HCT116 (cell line): Measurements from ENCODE around the gene FTCD. TPM values are rescaled to one million over a fixed set of nuclear protein-coding genes. Genes with fewer than 3 reads are reported as not detected.

Experiments used
- ATAC-seq: fragments of 200-7000 bp; cut with Tn5 transposase; 2 replicates; pipeline ENCODE4 v1.9.1; 2020; ENCODE audit warnings: mild to moderate bottlenecking, moderate library complexity
- BruUV-seq: library from RNA; stranded (reverse); fragments of 400-500 nt; replicated peaks from 2 replicates; lab custom pipeline; 2021; lab: Mats Ljungman, UMichigan
- CTCF ChIA-PET: fragments of 300-600 bp; sonication (Branson Sonifier 250); formaldehyde crosslinking; loops from one replicate; lab custom pipeline; 2021; ENCODE audit warnings: antibody characterized with exemption; lab: Charles Lee
- POLR2A ChIA-PET: fragments of 300-600, 350-600 bp; sonication (Branson Sonifier 250); formaldehyde crosslinking; loops from one replicate; lab custom pipeline; 2021; ENCODE audit warnings: antibody characterized with exemption; lab: Charles Lee
- RAD21 ChIA-PET, 2 experiments: fragments of 300-600 bp; sonication (Branson Sonifier 250); formaldehyde crosslinking; loops; one replicate each; lab custom pipeline; 2023; ENCODE audit warnings: low total read pairs in 2 of 2; ENCODE audit not compliant: uncharacterized antibody in 2 of 2, unreplicated experiment in 2 of 2, low non-redundant PET in 1 of 2; lab: Charles Lee
- DNase-seq: peaks from one replicate; pipeline ENCODE4 v3.0.0-alpha.2; 2010; ENCODE audit warnings: low read depth, low spot score
- H2AFZ ChIP-seq: fragments of 200-600 bp; shearing (Covaris generic), sonication (generic); 2 replicates; pipeline ENCODE4 v1.6.1; 2017; ENCODE audit warnings: low read depth, mixed run types, mixed read lengths, antibody characterized with exemption, low read length; ENCODE audit not compliant: poor library complexity, severe bottlenecking
- H3K27ac ChIP-seq: 2 replicates; pipeline ENCODE4 v1.5.1; 2012; ENCODE audit warnings: low read depth, low read length
- H3K27me3 ChIP-seq: fragments of 200-600 bp; sonication (generic); 2 replicates; pipeline ENCODE4 v1.6.1; 2016; ENCODE audit warnings: mixed run types, low read length, mixed read lengths; ENCODE audit not compliant: insufficient read depth
- H3K36me3 ChIP-seq, 2 experiments: fragments of 200-500 bp in 1 of 2; fragments of 200-600 bp in 1 of 2; sonication (Bioruptor generic) in 1 of 2; sonication (generic) in 1 of 2; 2 replicates each; pipeline versions ENCODE4 v1.5.1 to v1.6.1; 2014 to 2016; ENCODE audit warnings: low read length in 2 of 2, inconsistent platforms in 1 of 2, mixed read lengths in 1 of 2, mixed run types in 1 of 2; ENCODE audit not compliant: insufficient read depth in 2 of 2, control insufficient read depth in 1 of 2
- H3K4me1 ChIP-seq, 2 experiments: fragments of 200-600 bp in 1 of 2; sonication (generic) in 1 of 2; 2 replicates each; pipeline versions ENCODE4 v1.5.1 to v1.6.1; 2012 to 2017; ENCODE audit warnings: low read length in 2 of 2, inconsistent platforms in 1 of 2, mild to moderate bottlenecking in 1 of 2, mixed read lengths in 1 of 2, mixed run types in 1 of 2, moderate library complexity in 1 of 2; ENCODE audit not compliant: insufficient read depth in 2 of 2, control insufficient read depth in 1 of 2
- H3K4me2 ChIP-seq: fragments of 200-600 bp; sonication (generic); 2 replicates; pipeline ENCODE4 v1.6.1; 2017; ENCODE audit warnings: mixed run types, low read length, mixed read lengths
- H3K4me3 ChIP-seq, 2 experiments: fragments of 200-600 bp in 1 of 2; sonication (generic) in 1 of 2; replicated peaks in 1 of 2; 2 replicates each; pipeline ENCODE4 v1.5.1; 2011 to 2016; ENCODE audit warnings: low read length in 2 of 2, control low read depth in 1 of 2, low read depth in 1 of 2, mild to moderate bottlenecking in 1 of 2, mixed read lengths in 1 of 2, mixed run types in 1 of 2
- H3K79me2 ChIP-seq: fragments of 200-600 bp; sonication (generic); 2 replicates; pipeline ENCODE4 v1.6.1; 2017; ENCODE audit warnings: mild to moderate bottlenecking, mixed run types, low read length, moderate library complexity, mixed read lengths; ENCODE audit not compliant: insufficient read depth
- H3K9ac ChIP-seq: fragments of 200-600 bp; sonication (generic); 2 replicates; pipeline ENCODE4 v1.6.1; 2016; ENCODE audit warnings: low read length, mixed read lengths
- H3K9me2 ChIP-seq: fragments of 200-600 bp; sonication (generic), shearing (Covaris generic); 2 replicates; pipeline ENCODE4 v1.6.1; 2017; ENCODE audit warnings: mixed run types, mild to moderate bottlenecking, moderate library complexity; ENCODE audit not compliant: insufficient read depth
- H3K9me3 ChIP-seq, 2 experiments: fragments of 200-500 bp in 1 of 2; fragments of 200-600 bp in 1 of 2; sonication (Bioruptor generic) in 1 of 2; sonication (generic) in 1 of 2; 2 replicates each; pipeline ENCODE4 v1.6.1; 2014 to 2017; ENCODE audit warnings: low read length in 2 of 2, mixed read lengths in 2 of 2, inconsistent platforms in 1 of 2, low read depth in 1 of 2, mild to moderate bottlenecking in 1 of 2, mixed run types in 1 of 2, moderate library complexity in 1 of 2; ENCODE audit not compliant: control insufficient read depth in 1 of 2, insufficient read depth in 1 of 2
- H4K20me1 ChIP-seq: fragments of 200-600 bp; sonication (generic), shearing (Covaris generic); 2 replicates; pipeline ENCODE4 v1.6.1; 2017; ENCODE audit warnings: mixed run types, mild to moderate bottlenecking, moderate library complexity; ENCODE audit not compliant: insufficient read depth
- CBX3 ChIP-seq: IDR thresholded peaks from 2 replicates; pipeline ENCODE4 v1.6.1; 2012; ENCODE audit warnings: low read depth
- EGR1 ChIP-seq: IDR thresholded peaks from 2 replicates; pipeline ENCODE4 v1.6.1; 2012; ENCODE audit warnings: low read depth
- ELF1 ChIP-seq: IDR thresholded peaks from 2 replicates; pipeline ENCODE4 v1.6.1; 2012; ENCODE audit warnings: low read depth, borderline replicate concordance
- EZH2 ChIP-seq: fragments of 200-600 bp; sonication (generic); IDR thresholded peaks from 2 replicates; pipeline ENCODE4 v1.6.1; 2017; ENCODE audit warnings: antibody characterized with exemption, mixed run types
- EZH2phosphoT487 ChIP-seq: fragments of 200-600 bp; IDR thresholded peaks from 2 replicates; pipeline ENCODE4 v1.6.1; 2018; ENCODE audit warnings: antibody characterized with exemption, borderline replicate concordance
- FOSL1 ChIP-seq: IDR thresholded peaks from 2 replicates; pipeline ENCODE4 v1.6.1; 2012; ENCODE audit warnings: low read depth
- JUND ChIP-seq: IDR thresholded peaks from 2 replicates; pipeline ENCODE4 v1.6.1; 2012
- POLR2A ChIP-seq: IDR thresholded peaks from 2 replicates; pipeline ENCODE4 v1.7.0; 2011; ENCODE audit warnings: borderline replicate concordance; ENCODE audit not compliant: insufficient read depth, insufficient read length; ENCODE audit errors: extremely low read depth
- POLR2AphosphoS5 ChIP-seq: IDR thresholded peaks from 2 replicates; pipeline ENCODE4 v1.6.1; 2011; ENCODE audit warnings: mild to moderate bottlenecking, low read depth, low read length, moderate library complexity
- SIN3A ChIP-seq: IDR thresholded peaks from 2 replicates; pipeline ENCODE4 v1.6.1; 2012; ENCODE audit warnings: low read depth
- SP1 ChIP-seq: IDR thresholded peaks from 2 replicates; pipeline ENCODE4 v1.6.1; 2012; ENCODE audit warnings: low read depth
- YY1 ChIP-seq: IDR thresholded peaks from 2 replicates; pipeline ENCODE4 v1.6.1; 2011; ENCODE audit warnings: low read length, low read depth, moderate library complexity, mild to moderate bottlenecking; ENCODE audit not compliant: insufficient replicate concordance; ENCODE audit errors: extremely low read depth
- ZFX ChIP-seq: fragments of 450-650 bp; IDR thresholded peaks from 2 replicates; pipeline ENCODE4 v1.6.1; 2017
- intact Hi-C: fragments of 100-400 bp; cut with micrococcal nuclease; formaldehyde crosslinking; loops from 2 replicates; pipeline ENCODE4 v1.10.0; 2022
- total RNA-seq: library from RNA; stranded (reverse); gene quantifications from one replicate; pipeline ENCODE4 v1.2.1, GENCODE V29; 2021; ENCODE audit not compliant: unreplicated experiment
- TF ChIP-seq, protein P1 (sequence below): IDR thresholded peaks from 2 replicates; pipeline ENCODE4 v1.6.1; 2012
- TF ChIP-seq, protein P2 (sequence below), 3 experiments: fragments of 200-600 bp in 1 of 3; sonication (generic) in 1 of 3; IDR thresholded peaks in 2 of 3; conservative IDR thresholded peaks in 1 of 3; 2 replicates each; pipeline ENCODE4 v1.5.1; 2012 to 2017; ENCODE audit warnings: low read depth in 2 of 3, low read length in 2 of 3, antibody characterized with exemption in 1 of 3, borderline replicate concordance in 1 of 3, control low read depth in 1 of 3, mild to moderate bottlenecking in 1 of 3, mixed read lengths in 1 of 3, mixed run types in 1 of 3, moderate library complexity in 1 of 3; ENCODE audit not compliant: insufficient read depth in 1 of 3
- TF ChIP-seq, protein P3 (sequence below): IDR thresholded peaks from 2 replicates; pipeline ENCODE4 v1.6.1; 2011; ENCODE audit warnings: mild to moderate bottlenecking, low read length, moderate library complexity; ENCODE audit not compliant: insufficient replicate concordance; ENCODE audit errors: extremely low read depth
- TF ChIP-seq, protein P4 (sequence below): IDR thresholded peaks from 2 replicates; pipeline ENCODE4 v1.6.1; 2012
- TF ChIP-seq, protein P5 (sequence below): IDR thresholded peaks from 2 replicates; pipeline ENCODE4 v1.6.1; 2012; ENCODE audit warnings: low read depth

Gene FTCD
- total RNA-seq, 1 experiment from 2014 or later: 2.5 TPM

DNA sequence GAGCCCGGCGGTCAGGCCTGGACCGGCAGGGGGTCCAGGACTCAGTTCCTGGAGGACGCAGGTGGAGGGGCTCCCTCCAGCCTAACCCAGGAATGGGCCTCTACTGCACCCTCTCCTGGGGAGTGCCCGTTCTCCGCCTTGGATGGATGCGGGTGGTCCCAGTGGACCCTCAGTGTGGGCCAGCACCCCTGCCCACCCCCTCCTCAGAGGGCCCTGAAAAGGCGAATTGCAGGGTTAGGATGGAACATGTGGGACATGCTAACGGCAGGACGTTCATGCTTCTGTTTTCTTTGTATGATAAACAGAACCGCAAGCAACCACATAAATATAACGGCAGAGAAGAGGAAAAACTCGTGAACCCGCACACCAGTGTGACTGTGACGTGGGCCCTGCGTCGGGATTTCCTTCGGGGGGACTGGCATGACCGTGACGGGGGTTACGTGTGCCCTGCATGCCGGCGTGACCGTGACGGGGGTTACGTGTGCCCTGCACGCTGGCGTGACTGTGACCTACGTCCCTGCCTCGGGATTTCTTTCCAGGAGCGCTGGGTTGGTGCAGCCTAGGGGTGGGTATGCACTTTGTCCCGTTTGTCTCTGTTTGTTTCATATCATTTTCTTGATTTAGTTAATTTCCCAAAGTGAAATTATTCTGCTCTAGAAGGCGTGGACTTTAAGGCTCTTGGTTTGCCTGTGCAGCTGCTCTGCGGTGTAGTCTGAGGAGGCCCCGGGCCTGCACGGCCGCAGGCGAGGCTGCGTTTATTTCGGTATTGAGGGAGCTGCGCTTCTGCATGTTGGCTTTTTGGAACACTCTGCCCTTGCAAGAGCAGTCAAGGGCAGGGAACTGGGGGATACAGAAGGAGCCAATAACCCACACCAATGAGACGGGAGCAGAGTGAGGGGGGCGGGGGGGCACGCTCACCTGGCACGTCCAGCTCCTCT is 3.1 kb downstream of the FTCD start:
- Histone ChIP-seq H3K79me2 (no peaks in the 10 kb centered on the region), H3K4me2 (no peak overlapping the region), H3K36me3 (no peaks in the 10 kb centered on the region), H3K9me3 (no peaks in the 10 kb centered on the region), H3K27ac (no peak overlapping the region), H3K9ac (no peak overlapping the region), H3K9me2 (no peaks in the 10 kb centered on the region), H3K27me3 (no peaks in the 10 kb centered on the region), H3K4me1 (peaks cover 7 to 9% of the 10 kb centered on the region in 2 experiments; a peak in 3 of 4 replicates), H2AFZ (no peak overlapping the region), H4K20me1 (no peaks in the 10 kb centered on the region), H3K4me3 (no peak overlapping the region)
- ATAC-seq (no peak), DNase-seq (no peak)
- RAD21 ChIA-PET: no interaction called here
- intact Hi-C loops: no loop called here
- CTCF ChIA-PET: interaction anchor here (0.9 to 1.4 kb wide), 7 partner anchors 9 to 488 kb away, joined by 3 to 18 read pairs (median 5); no protein-coding TSS in a partner anchor
- TF ChIP-seq POLR2A: no peak
- no peak for TF ChIP-seq EZH2phosphoT487
- no peak for TF ChIP-seq ELF1
- TF ChIP-seq FOSL1: no peak
- no peak for TF ChIP-seq SP1
- no peak for TF ChIP-seq EGR1
- TF ChIP-seq, protein P1, sequence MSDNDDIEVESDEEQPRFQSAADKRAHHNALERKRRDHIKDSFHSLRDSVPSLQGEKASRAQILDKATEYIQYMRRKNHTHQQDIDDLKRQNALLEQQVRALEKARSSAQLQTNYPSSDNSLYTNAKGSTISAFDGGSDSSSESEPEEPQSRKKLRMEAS: no peak
- no peak for TF ChIP-seq POLR2AphosphoS5
- TF ChIP-seq, protein P2, sequence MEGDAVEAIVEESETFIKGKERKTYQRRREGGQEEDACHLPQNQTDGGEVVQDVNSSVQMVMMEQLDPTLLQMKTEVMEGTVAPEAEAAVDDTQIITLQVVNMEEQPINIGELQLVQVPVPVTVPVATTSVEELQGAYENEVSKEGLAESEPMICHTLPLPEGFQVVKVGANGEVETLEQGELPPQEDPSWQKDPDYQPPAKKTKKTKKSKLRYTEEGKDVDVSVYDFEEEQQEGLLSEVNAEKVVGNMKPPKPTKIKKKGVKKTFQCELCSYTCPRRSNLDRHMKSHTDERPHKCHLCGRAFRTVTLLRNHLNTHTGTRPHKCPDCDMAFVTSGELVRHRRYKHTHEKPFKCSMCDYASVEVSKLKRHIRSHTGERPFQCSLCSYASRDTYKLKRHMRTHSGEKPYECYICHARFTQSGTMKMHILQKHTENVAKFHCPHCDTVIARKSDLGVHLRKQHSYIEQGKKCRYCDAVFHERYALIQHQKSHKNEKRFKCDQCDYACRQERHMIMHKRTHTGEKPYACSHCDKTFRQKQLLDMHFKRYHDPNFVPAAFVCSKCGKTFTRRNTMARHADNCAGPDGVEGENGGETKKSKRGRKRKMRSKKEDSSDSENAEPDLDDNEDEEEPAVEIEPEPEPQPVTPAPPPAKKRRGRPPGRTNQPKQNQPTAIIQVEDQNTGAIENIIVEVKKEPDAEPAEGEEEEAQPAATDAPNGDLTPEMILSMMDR (IDR thresholded peaks at IDR 0.05 in 2 of 3, conservative IDR thresholded peaks at IDR 0.05 in 1 of 3; ENCODE audit: borderline replicate concordance in 1 of 3, insufficient read depth in 1 of 3, low read depth in 2 of 3, low read length in 2 of 3): no peak
- no peak for TF ChIP-seq SIN3A
- TF ChIP-seq, protein P3, sequence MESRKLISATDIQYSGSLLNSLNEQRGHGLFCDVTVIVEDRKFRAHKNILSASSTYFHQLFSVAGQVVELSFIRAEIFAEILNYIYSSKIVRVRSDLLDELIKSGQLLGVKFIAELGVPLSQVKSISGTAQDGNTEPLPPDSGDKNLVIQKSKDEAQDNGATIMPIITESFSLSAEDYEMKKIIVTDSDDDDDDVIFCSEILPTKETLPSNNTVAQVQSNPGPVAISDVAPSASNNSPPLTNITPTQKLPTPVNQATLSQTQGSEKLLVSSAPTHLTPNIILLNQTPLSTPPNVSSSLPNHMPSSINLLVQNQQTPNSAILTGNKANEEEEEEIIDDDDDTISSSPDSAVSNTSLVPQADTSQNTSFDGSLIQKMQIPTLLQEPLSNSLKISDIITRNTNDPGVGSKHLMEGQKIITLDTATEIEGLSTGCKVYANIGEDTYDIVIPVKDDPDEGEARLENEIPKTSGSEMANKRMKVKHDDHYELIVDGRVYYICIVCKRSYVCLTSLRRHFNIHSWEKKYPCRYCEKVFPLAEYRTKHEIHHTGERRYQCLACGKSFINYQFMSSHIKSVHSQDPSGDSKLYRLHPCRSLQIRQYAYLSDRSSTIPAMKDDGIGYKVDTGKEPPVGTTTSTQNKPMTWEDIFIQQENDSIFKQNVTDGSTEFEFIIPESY: no peak
- TF ChIP-seq ZFX: no peak
- TF ChIP-seq YY1: no peak
- no peak for TF ChIP-seq CBX3
- TF ChIP-seq, protein P4, sequence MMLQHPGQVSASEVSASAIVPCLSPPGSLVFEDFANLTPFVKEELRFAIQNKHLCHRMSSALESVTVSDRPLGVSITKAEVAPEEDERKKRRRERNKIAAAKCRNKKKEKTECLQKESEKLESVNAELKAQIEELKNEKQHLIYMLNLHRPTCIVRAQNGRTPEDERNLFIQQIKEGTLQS: no peak
- no peak for TF ChIP-seq EZH2
- TF ChIP-seq JUND: no peak
- TF ChIP-seq, protein P5, sequence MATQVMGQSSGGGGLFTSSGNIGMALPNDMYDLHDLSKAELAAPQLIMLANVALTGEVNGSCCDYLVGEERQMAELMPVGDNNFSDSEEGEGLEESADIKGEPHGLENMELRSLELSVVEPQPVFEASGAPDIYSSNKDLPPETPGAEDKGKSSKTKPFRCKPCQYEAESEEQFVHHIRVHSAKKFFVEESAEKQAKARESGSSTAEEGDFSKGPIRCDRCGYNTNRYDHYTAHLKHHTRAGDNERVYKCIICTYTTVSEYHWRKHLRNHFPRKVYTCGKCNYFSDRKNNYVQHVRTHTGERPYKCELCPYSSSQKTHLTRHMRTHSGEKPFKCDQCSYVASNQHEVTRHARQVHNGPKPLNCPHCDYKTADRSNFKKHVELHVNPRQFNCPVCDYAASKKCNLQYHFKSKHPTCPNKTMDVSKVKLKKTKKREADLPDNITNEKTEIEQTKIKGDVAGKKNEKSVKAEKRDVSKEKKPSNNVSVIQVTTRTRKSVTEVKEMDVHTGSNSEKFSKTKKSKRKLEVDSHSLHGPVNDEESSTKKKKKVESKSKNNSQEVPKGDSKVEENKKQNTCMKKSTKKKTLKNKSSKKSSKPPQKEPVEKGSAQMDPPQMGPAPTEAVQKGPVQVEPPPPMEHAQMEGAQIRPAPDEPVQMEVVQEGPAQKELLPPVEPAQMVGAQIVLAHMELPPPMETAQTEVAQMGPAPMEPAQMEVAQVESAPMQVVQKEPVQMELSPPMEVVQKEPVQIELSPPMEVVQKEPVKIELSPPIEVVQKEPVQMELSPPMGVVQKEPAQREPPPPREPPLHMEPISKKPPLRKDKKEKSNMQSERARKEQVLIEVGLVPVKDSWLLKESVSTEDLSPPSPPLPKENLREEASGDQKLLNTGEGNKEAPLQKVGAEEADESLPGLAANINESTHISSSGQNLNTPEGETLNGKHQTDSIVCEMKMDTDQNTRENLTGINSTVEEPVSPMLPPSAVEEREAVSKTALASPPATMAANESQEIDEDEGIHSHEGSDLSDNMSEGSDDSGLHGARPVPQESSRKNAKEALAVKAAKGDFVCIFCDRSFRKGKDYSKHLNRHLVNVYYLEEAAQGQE: no peak
- no TSS peak for BruUV-seq
- POLR2A ChIA-PET: interaction anchor here (1.2 kb wide), 1 partner anchor 9 kb away, joined by 5 read pairs; no protein-coding TSS in a partner anchor
